Activated CD4-positive, alpha-beta T cell treated with anti-CD3 and anti-CD28 coated beads for 48 hours (primary cell): ENCODE measurements around the gene HSD11B2.

ENCODE experiments used
- DNase-seq: peaks from one replicate; pipeline ENCODE4 v3.0.0-alpha.2; 2020

HSD11B2 gene

DNA sequence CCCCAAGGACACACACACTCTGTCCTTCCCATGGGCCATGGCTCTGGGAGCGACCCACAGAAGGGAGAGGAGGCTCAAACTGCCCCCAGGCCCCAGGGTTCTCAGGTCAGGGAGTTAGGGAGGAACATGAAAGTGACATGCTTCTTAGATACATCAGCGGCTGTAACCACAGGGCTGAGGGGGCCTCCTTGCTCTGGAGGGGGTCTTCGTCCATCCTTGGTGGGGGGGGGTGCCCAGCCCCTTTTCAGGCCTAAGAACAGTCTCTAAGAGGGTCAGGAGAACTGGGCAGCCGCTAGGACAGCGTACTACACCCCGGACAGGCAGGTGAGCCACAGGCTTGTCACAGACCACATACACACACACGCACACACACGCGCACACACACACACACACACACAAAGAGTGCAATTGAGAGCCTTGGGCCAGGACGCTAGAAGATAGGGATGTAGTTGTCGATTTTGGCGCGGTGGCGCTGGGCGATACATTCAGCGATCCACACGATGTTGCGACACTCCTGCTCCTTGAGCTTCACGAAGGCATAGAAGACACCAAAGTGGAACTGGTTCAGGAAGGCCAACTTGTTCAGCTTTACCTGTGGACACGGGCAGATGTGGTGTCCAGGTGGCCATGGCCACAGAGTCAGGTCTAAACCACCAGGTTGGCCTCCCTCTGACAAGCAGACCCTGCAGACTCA is 7.3 kb downstream of the HSD11B2 start:
- DNase-seq = no peak

DNA sequence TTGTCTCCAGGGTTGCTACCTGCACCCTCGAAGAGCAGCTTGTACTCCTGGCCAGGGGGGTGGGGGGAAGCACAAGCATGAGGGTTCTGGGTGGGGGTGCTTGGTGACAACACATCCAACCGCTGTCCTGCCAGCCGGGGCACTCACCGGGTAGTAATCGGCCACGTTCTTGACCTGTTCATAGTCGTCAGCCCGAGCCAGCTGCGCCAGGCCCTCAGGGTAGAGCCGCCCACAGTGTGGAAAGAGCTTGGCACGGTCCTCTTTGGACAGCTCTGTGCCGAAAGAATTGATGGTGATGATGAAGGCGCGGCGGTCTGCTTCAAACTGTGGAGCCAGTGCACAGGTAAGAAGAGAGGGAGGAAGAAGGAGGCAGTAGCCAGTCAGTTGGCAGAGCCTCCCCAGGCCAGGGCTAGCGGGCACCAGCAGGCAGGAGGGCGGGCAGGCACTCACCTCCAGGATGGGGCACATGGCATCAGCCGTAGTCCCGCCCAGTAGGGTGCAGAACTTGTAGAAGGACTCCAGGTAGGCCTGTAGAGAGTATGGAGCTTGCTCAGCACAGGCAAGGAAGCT is 8.0 kb downstream of the HSD11B2 start:
- DNase-seq = no peak

DNA sequence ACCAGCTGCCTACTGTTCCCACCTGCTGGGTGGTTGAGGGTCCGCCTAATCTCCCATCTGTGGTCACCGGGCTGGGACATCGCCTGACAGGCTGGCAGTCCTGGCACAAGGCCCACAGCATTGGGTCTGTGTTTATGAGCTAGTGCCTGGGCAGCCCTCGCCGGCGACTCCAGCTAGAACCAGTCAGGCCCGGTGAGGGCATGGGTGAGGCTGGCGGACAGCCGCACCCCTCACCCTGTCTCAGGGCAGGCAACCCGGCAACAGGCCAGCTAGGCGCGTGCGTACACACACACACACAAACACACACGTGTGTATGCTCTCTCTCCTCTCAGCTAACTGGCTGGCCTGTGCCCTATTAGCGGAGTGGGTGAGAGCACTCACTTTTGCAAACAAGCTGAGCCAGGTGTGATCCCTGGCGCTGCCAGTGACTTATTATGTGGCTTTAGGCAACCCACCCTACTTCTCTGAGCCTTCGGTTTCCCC is 10.4 kb downstream of the HSD11B2 start:
- no peak for DNase-seq

DNA sequence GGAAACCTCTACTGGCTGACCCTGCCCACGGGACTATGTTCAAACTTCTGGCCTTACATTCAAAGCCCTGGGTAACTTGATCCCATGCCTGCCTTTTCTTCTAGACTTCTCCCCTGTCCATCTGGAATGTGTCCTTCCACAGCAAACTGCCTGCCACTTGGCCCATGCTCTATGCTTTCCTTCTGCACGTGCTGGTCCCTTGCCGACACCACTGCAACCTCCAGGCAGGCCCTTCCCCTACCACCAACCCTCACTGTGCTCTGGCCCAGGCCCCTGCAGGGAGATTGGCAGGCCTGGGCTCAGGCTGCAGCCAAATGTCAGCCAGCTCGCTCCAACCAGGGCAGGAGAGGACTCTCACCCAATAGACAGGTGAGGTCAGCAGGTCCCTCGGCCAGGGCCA is 11.0 kb downstream of the HSD11B2 start:
- DNase-seq = no peak

DNA sequence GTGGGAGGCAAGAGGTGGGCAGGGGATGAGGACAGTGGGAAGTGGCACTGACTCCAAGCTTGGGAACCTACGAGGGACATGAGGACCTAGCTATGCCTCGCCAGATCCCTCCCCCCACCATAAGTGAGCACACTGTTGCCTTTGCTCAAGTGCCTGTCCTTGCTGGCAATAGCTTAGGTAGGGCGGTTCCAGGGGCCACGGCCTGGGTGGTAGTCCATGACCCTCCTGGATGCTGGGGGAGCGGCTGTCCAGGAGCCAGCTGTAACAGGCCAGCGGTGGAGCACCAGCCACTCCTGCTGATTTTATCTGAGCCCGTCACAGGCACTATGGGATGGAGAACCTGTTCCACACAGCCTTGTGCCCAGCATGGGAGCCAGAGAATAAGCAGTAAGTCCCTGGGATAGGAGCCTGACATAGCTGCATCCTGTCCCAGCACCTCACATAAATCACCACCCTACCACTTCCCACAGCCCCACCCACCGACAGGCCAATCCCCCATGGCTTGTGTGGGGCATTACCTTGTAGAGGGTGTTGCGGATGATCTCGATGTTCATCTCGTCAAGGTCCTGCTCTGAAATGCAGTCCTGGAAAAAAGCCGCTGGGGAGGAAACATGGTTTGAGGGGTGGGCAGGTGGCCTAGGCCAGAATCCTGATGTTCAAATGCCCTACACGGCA is 11.8 kb downstream of the HSD11B2 start:
- DNase-seq = no peak

DNA sequence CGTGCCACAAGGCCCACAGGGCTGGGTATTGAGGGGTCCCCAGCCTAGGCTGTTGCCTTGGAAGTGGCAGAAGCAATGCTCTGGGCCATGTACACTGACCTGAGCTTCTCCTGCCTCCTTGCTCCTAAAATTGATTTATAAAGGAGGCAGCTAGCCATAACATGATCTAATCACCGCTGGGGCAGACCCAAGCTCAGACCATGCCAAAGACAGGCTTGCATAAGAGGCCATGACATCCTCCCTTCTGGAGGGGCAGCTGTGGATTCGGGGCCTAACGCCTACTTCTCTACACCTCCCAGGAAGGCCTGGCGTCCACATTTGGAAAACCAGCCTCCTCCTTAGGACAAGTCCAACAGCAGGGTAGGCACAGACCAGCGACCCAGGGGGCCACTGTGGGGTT is 12.3 kb downstream of the HSD11B2 start:
- no peak for DNase-seq

DNA sequence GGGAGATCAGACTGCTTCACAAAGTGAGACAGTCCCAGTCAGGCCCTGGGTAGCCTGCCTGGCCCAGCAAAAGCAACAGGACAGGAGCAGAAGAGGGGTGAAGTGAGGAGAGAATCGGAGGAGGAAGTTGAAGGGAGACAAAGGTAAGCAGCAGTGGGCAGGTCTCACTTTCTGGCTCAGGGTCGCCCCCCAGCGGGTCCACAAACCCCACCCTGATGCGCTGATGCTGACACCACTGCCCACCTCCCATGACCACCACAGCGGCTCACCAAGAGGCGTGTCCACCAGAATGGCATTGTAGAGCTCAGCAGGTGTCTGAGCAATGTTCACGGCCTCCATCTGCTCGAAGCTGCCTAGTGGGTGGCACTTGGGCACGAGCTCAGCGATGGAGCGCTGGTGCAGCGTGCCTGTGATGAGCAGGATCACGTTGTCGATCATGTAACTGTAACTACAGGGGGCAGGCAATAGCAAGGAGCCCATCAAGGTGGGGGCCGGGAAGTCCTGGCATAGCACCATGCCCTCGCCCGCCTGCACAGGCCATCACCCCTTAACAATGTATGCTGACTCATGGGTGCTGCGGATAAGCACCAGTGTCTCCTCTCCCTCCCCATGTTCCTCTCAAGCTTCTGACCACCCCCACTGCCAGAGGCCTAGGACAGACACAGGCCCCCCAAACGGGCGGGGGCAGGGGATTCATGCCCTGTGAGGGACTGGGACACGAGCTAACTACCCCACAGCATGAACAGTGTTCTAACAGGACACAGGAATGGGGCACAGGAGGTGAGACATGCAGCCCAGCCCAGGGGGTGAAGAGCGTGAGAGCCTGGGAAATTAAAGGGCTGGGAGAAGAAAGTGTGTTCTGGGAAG is 13.6 kb downstream of the HSD11B2 start:
- DNase-seq = no peak

DNA sequence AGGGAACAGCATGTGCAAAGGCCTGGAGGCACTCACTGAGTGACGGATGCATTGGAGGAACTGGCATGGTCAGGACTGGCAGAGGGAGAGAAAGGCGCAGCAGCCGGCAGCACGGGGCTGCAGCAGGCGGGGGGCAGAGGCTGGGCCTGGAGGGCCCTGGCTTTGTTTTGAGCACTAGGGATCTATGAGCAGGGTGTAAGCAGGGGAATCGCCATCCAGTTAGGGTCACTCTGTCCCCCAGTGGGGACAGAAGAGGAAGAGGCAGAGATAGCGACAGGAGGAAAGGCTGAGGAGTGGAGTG is 14.2 kb downstream of the HSD11B2 start:
- DNase-seq = no peak

DNA sequence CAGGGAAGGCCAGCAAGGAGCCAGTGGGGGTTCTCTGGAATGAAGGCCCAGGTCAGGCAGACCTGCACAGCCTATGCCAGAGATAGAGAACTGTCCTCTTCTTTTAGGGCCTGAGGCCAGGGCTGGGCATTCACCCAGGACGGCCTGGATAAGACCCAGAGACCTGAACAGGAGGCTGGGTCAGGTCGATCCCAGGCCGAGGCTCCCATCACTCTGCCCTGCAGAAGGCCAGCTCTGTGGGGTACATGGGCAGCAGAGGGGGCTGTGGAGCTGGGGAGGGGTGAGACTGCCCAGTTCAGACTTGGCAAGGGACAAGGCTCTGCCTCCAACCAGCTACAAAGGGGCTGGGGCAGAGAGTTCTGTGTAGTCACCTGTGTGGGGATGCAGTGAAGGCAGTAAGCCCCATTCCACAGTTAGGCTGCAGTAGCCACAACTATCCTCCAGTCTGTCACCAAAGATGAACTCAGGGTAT is 14.6 kb downstream of the HSD11B2 start:
- no peak for DNase-seq

DNA sequence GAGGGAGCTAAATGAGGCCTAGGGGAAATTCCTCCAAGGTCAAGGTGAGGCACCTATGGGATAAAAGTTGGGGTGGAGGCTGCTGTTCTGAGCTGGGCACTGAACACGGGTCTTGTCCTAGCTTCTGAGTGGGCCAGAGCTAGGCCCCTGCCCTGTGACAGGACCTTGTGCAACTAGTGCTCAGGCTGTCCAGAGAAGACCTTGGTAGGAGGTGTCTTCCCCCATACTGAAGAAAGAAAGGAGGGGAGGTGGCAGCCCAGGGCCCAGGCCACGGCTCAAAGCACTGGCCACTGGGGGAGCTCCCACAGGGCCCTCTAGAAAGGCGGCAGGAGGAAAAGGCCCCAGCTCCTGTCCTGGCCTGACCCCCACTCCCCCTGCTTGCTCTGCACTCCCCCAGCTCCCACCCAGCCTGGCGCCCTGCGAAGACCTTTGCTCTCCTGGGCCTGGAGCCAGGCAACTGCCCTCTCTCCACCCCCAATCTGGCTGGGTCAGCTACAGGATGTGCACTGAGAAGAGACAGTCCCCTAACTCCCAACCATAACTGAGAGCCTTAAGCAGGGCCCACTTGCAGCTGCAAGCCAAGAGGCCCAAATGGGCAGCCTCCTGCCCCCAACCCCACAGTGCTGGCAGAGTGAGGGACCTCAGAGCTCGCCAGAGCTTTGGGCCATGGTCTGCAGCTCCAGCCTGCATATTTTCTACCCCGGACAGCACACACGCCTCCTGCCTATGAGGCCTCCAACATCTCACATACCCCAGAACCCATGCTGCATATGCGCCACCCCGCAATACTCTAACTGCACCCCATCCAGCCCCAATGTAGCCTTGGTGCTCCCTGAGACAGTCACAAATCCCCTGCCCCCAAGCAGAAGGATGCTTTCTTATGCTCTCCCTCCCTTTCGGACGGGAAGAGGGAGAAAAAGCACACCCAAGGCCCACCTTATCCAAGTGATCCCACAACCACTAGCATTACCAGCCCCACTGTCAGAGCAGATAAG is 15.3 kb downstream of the HSD11B2 start:
- DNase-seq = no peak

DNA sequence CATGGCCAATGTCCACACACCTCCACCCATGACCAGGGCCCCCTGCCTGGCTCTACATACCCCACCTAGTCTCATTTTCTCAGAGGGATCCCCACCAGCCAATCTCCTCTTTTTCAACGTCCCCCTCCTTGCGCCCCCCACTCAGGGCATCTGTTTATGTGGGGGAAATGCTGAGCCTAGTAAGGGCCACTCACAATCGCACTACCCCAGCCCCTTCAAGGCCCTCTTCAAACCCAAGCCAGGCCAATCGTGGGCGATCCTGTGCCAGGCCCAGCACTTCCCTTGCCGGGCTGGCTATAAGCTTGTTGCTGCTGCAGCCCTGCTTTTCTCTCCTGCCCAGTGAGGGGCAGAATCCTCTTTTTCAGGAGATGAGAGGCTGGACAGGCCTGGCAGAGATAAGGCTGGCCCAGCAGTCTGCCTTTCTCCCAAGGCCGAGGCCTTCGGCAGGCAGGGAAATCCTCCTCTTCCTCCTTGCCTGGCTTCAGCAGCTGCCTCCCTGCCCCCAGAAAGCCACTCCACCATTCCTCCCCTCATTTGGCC is 16.1 kb downstream of the HSD11B2 start:
- no peak for DNase-seq

DNA sequence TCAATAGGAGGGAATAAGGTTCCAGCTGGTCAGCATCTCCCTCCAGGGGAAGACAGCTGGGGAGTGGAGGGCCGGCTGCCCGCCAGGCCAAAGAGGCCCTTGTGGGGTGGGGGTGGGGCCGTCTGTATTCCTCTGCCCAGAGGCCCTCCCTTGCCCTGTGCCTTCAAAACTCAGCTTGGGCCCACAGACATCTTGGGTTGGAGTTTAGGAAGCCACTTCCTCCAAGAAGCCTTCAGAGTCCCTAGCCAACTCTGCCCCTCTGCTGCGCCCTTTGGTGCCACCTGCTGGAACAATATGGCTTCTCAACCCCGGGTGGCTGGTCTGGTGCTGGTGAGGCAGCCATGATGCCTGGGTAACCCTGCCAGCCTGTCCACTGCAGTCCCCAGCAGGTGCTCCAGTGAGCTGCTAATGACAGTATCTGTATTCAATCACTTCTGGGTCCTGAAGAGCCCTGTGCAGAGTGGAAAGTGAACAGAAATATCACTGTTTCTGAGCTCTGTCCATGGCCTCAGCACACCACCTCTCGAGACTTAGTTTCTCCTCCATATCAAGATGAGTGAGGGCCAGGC is 16.7 kb downstream of the HSD11B2 start:
- peak; percentile 87 for DNase-seq

DNA sequence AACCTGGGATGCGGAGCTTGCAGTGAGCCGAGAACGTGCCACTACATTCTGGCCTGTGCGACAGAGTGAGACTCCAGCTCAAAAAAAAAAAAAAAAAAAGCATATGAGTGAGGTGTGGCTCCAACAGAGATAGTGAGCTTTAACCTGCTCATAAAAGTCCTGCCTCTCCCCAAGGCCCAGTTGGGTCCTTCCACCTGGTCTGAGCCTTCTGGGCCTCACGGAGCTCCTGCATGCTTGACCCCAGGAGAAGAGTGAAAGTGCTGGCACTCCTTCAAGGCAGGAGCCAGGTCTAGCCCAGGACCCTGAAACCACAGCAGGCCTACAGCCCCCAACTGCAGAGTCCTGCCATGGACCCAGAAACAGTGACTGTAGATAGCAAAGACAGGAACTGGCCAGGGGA is 17.7 kb downstream of the HSD11B2 start:
- DNase-seq = no peak

DNA sequence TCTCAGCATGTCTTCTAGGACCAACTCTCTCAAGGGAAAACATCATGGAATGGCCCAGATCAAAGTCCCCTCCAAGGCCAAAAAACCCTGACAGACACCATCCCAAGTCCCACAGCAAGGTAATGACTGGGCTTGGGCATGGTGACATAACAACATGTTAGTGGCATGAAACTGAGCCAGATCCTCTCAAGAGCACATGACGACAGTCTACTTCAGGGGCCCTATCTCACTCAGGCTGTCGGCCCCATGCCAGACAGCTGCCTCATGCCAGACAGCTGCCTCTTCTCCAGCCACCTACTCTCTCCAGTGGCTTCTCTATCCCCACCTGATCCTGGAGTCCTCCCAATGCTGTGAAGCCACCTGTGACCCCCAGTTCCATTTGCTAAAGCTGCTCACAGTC is 18.4 kb downstream of the HSD11B2 start:
- DNase-seq = no peak

DNA sequence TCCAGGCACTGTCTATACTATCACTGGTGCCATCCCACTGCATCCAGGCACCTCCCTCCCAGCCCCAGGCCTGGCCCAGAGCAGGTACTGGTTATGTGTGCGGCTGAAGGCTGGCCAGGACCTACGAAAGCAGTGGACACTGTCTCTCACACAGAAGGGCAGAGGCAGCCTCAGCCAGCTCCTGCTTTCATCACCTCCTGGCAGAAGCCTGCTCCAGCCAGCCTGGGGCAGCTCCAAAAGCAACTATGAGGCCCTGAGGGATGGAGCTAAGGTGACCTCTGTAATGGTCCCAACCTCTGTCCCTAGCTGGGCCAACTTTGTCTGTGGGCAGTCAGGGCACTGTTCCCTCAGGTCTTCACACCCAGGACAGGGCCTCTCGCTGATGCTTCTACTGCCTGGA is 18.8 kb downstream of the HSD11B2 start:
- no peak for DNase-seq

DNA sequence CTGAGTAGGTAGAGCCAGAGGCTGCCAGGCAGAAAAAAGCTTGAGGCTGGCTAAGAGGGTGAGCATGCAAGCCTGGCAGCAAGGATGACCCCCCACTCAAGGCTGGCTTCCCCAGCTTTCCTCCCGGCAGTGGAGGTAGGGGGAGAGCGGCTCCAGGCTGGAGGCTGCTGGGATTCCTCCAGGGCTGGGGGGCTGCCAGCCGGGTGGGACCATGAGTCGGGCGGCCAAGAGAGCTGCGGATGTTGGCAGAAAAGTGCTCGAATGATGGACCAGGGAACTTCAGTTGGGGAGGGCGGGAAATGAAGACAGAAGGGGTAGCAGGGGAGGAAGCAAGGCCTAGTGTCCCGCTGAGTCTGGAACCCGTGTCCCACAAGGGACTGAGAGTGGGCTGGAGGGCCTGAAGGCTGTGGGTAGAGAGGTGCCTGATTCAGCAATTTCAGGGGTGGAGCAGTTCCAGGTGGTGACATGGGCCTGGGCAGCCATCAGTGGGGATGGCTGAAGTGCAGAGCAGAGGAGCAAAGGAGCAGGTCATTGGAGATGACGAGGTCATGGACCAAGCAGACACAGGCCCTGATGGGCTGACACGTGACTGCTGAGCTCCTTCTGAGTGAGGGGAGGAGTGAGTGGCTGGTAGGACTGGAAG is 20.3 kb downstream of the HSD11B2 start:
- DNase-seq = no peak

DNA sequence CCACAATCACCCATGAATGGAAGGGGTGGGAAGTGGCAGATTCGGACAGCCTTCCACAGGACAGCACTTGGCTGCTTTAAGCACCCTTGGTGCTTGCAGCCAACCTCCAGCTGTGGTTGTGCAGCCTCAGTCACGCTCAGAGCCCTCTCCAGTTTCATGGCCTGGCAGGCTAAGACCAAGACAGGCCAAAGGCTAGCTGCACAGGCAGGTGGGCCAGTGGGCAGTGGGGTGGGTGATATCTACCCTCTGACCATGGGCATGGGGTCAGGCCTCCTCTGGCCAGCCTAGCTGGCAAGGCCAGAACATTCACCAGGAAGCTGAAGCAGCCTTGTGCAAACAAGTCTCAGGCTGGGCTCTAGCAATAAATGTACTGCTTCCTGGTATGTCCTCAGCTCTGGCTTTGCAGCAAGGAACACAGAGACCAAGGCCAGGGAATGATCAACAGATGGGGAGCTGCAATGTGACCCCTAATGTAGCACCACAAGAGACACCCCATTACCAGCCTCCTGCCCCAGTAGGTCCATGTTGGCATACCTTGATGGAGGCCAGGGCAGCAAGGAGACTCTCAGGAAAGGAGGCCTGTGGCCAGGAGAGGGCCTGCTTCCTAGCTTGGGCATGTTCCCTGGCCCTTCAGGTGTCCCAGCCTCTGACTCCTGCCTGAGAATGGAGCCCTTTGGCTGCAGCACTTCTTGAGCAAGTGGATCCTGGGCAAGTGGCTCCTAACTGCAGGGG is 20.9 kb downstream of the HSD11B2 start:
- no peak for DNase-seq

DNA sequence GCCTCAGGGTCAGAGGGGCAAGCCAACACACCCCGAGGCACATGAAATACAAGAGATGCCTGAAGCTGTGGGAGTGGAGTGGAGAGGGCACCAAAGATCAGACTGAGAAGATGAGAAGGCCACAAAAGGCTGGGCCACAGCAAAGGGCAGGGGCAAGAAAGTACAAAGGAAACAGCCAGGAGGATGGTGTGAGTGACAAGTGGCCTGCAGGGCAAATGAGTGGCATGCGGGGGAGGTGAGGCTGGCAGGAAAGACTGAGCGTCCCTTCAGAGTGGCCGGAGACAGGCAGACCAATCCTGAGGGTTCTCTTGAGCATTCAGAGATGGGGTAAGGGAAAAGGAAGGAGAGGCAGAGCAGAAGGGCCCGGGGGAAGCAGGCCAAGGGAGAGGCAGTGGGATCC is 23.2 kb downstream of the HSD11B2 start:
- no peak for DNase-seq

DNA sequence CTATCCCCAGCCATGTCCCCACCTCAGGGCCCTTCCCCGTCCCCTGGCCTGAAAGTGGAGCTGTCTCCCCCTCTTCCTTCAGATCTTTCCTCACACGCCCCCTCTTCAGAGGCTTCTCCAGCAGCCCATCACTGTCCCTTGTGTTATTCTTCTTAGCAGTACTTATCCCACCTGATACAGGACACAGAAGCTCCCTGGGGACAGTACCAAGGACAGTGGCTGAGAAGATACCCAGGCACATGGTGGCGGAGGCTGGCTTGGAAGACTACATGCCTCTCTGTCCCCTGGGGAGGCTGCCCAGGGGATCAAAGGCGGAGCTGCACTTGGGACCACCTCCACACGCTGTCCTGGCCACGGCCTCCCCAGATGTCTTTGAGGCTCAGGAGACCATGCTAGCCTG is 23.9 kb downstream of the HSD11B2 start:
- no peak for DNase-seq

DNA sequence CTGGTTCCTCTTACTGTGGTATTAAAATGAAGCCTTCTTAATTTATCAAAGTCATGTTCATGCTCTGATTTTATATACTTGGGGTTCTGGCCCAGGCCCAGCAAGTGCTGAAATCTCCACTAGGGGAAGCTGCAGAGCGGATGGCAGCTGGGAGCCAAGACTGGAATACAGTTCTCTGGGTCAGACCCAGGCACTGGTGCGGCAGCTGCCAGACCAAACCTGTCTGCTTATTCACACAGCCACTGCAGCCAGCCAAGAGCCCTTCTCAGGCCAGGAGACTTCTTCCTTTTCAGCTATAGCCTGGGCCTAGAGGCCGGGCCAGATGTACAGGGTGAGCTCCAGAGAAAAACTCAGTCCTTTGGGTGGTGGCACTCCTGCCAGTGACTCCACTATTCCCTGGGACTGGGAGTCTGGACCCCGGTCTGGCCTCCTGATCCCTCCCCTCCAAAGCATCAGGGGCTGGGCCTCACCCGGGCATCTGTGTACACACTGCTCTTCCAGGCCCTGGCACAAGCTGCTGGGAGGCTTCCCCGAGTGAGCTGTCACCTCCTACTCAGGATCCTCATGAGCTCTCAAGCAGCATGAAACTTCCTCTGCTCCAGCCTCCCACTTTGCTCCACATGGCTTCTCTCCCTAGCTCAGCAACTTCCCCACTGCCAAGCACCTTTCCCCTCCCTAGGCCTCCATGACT is 25.6 kb downstream of the HSD11B2 start:
- DNase-seq = peak; percentile 13
